H1 (cell line): ENCODE results near the gene KDM6B. TPM values are rescaled to one million over a fixed set of nuclear protein-coding genes. Genes with fewer than 3 reads are reported as not detected.

Experiments used
- CTCF ChIA-PET: fragments of 300-600 bp; sonication (Branson Sonifier 250); formaldehyde crosslinking; loops from one replicate; lab custom pipeline; 2021; ENCODE audit not compliant: partially characterized antibody; lab: Charles Lee
- POLR2A ChIA-PET: fragments of 300-600 bp; sonication (Branson Sonifier 250); formaldehyde crosslinking; loops from one replicate; lab custom pipeline; 2021; ENCODE audit warnings: inconsistent platforms; ENCODE audit not compliant: partially characterized antibody; lab: Charles Lee
- DNase-seq, 2 experiments: peaks; one replicate each; pipeline versions ENCODE4 v3.0.0 to v3.0.0-alpha.2; 2010 to 2022; ENCODE audit warnings: low spot score in 2 of 2, low read depth in 1 of 2, mixed read lengths in 1 of 2
- FAIRE-seq: peaks from 2 replicates; lab custom pipeline; 2011; peaks lifted over from hg19 to GRCh38; lab: Jason Lieb, UNC
- H2AFZ ChIP-seq: 2 replicates; pipeline ENCODE4 v1.8.1; 2012; ENCODE audit warnings: low read length, inconsistent platforms
- H2AK5ac ChIP-seq: 2 replicates; pipeline ENCODE4 v1.6.1; 2013; ENCODE audit warnings: low read depth, low read length
- H2BK120ac ChIP-seq: replicated peaks from 2 replicates; pipeline ENCODE3; 2013; ENCODE audit warnings: low read depth, low read length, inconsistent platforms
- H2BK12ac ChIP-seq: 2 replicates; pipeline ENCODE4 v1.6.1; 2013; ENCODE audit warnings: low read depth, low read length
- H2BK15ac ChIP-seq: 2 replicates; pipeline ENCODE4 v1.6.1; 2013; ENCODE audit warnings: low read length
- H2BK20ac ChIP-seq: 2 replicates; pipeline ENCODE4 v1.6.1; 2013; ENCODE audit warnings: low read length
- H2BK5ac ChIP-seq: 2 replicates; pipeline ENCODE4 v1.6.1; 2013; ENCODE audit warnings: low read depth, low read length
- H3K14ac ChIP-seq: 2 replicates; pipeline ENCODE4 v1.6.1; 2013; ENCODE audit warnings: inconsistent platforms; ENCODE audit not compliant: insufficient read length
- H3K18ac ChIP-seq: 2 replicates; pipeline ENCODE4 v1.6.1; 2013; ENCODE audit warnings: low read length; ENCODE audit errors: extremely low read depth
- H3K23ac ChIP-seq: 2 replicates; pipeline ENCODE4 v1.6.1; 2013; ENCODE audit warnings: inconsistent platforms; ENCODE audit not compliant: insufficient read length
- H3K23me2 ChIP-seq: 2 replicates; pipeline ENCODE4 v1.6.1; 2013; ENCODE audit warnings: low read depth, low read length
- H3K27ac ChIP-seq: 2 replicates; pipeline ENCODE4 v1.6.1; 2011; ENCODE audit warnings: low read depth, low read length, inconsistent platforms
- H3K27me3 ChIP-seq, 4 experiments: replicated peaks in 1 of 4; 1 replicate in 1 of 4; 2 replicates in 3 of 4; pipeline versions ENCODE4 v1.6.1 to v1.8.1; 2011 to 2013; ENCODE audit warnings: low read length in 3 of 4, mild to moderate bottlenecking in 3 of 4, inconsistent platforms in 2 of 4, mixed read lengths in 2 of 4, moderate library complexity in 1 of 4; ENCODE audit not compliant: control insufficient read depth in 3 of 4, insufficient read depth in 3 of 4; ENCODE audit errors: extremely low read depth in 1 of 4
- H3K36me3 ChIP-seq, 4 experiments: 2 replicates each; pipeline versions ENCODE4 v1.6.1 to v1.8.1; 2011 to 2013; ENCODE audit warnings: mild to moderate bottlenecking in 4 of 4, low read length in 3 of 4, moderate library complexity in 2 of 4, control low read depth in 1 of 4, inconsistent platforms in 1 of 4; ENCODE audit not compliant: insufficient read depth in 4 of 4, control insufficient read depth in 2 of 4
- H3K4ac ChIP-seq: replicated peaks from 2 replicates; pipeline ENCODE3; 2013; ENCODE audit warnings: low read length, low read depth, mixed read lengths, inconsistent platforms; ENCODE audit not compliant: insufficient read length
- H3K4me1 ChIP-seq, 4 experiments: replicated peaks in 1 of 4; 1 replicate in 1 of 4; 2 replicates in 3 of 4; pipeline versions ENCODE4 v1.6.1 to v1.8.1; 2011 to 2013; ENCODE audit warnings: low read length in 3 of 4, inconsistent platforms in 2 of 4, mixed read lengths in 1 of 4; ENCODE audit not compliant: insufficient read depth in 4 of 4, control insufficient read depth in 3 of 4
- H3K4me2 ChIP-seq, 2 experiments: 2 replicates each; pipeline versions ENCODE4 v1.6.1 to v1.8.1; 2011 to 2013; ENCODE audit warnings: low read depth in 2 of 2, low read length in 2 of 2, control low read depth in 1 of 2, inconsistent platforms in 1 of 2, mild to moderate bottlenecking in 1 of 2; ENCODE audit not compliant: insufficient read depth in 1 of 2
- H3K4me3 ChIP-seq, 4 experiments: fragments of 200-600, 300-600 bp in 1 of 4; sonication (generic), shearing (Covaris generic), sonication (Bioruptor Twin) in 1 of 4; 2 replicates each; pipeline versions ENCODE4 v1.5.1 to v1.8.1; 2011 to 2016; ENCODE audit warnings: low read length in 4 of 4, low read depth in 3 of 4, control low read depth in 2 of 4, inconsistent platforms in 2 of 4, mild to moderate bottlenecking in 2 of 4, mixed read lengths in 1 of 4, moderate library complexity in 1 of 4; ENCODE audit not compliant: insufficient read depth in 2 of 4; ENCODE audit errors: extremely low read depth in 1 of 4
- H3K56ac ChIP-seq: replicated peaks from 2 replicates; pipeline ENCODE3; 2013; ENCODE audit warnings: low read depth, mild to moderate bottlenecking, mixed read lengths, low read length, inconsistent platforms; ENCODE audit not compliant: insufficient read length
- H3K79me1 ChIP-seq: 2 replicates; pipeline ENCODE4 v1.6.1; 2013; ENCODE audit warnings: low read depth, low read length, control low read depth
- H3K79me2 ChIP-seq, 2 experiments: 2 replicates each; pipeline versions ENCODE4 v1.6.1 to v1.8.1; 2012 to 2013; ENCODE audit warnings: low read length in 2 of 2, mild to moderate bottlenecking in 2 of 2, inconsistent platforms in 1 of 2; ENCODE audit not compliant: insufficient read depth in 2 of 2, control insufficient read depth in 1 of 2
- H3K9ac ChIP-seq, 4 experiments: replicated peaks in 1 of 4; 1 replicate in 1 of 4; 2 replicates in 3 of 4; pipeline versions ENCODE4 v1.6.1 to v1.8.1; 2011 to 2013; ENCODE audit warnings: low read depth in 3 of 4, low read length in 3 of 4, control low read depth in 2 of 4, mild to moderate bottlenecking in 2 of 4, moderate library complexity in 2 of 4, inconsistent platforms in 1 of 4; ENCODE audit errors: extremely low read depth in 1 of 4
- H3K9me3 ChIP-seq, 2 experiments: 2 replicates each; pipeline versions ENCODE4 v1.6.1 to v1.8.1; 2012 to 2013; ENCODE audit warnings: mild to moderate bottlenecking in 2 of 2, moderate library complexity in 2 of 2, control low read depth in 1 of 2, inconsistent platforms in 1 of 2, low read depth in 1 of 2, low read length in 1 of 2, mixed read lengths in 1 of 2; ENCODE audit not compliant: insufficient read depth in 2 of 2
- H4K20me1 ChIP-seq, 2 experiments: replicated peaks in 1 of 2; 2 replicates each; pipeline versions ENCODE3 to v1.8.1; 2011 to 2013; ENCODE audit warnings: inconsistent platforms in 2 of 2, low read length in 2 of 2, mild to moderate bottlenecking in 1 of 2; ENCODE audit not compliant: insufficient read depth in 2 of 2, control insufficient read depth in 1 of 2
- H4K5ac ChIP-seq: 2 replicates; pipeline ENCODE4 v1.6.1; 2013; ENCODE audit warnings: low read length, low read depth, mixed read lengths, inconsistent platforms; ENCODE audit not compliant: insufficient read length
- H4K8ac ChIP-seq: 2 replicates; pipeline ENCODE4 v1.8.0; 2013; ENCODE audit warnings: mild to moderate bottlenecking, moderate library complexity, low read length, inconsistent platforms; ENCODE audit not compliant: insufficient read depth; ENCODE audit errors: extremely low read depth
- H4K91ac ChIP-seq: replicated peaks from 2 replicates; pipeline ENCODE3; 2013; ENCODE audit warnings: low read length, mixed read lengths, inconsistent platforms; ENCODE audit not compliant: insufficient read length
- JUND ChIP-seq: IDR thresholded peaks from 2 replicates; pipeline ENCODE4 v1.6.1; 2011; ENCODE audit warnings: mild to moderate bottlenecking, improper control_type of control experiment, low read length
- WGBS, 2 experiments: shearing (Covaris generic) in 1 of 2; methylation state at CpG; one replicate each; pipeline versions ENCODE4 v1.1.6 to v1.1.7; 2013 to 2015; ENCODE audit warnings: low lambda C conversion rate in 2 of 2, mixed read lengths in 2 of 2, inconsistent platforms in 1 of 2, low coverage in 1 of 2, missing lambda C conversion rate in 1 of 2; ENCODE audit not compliant: insufficient replicate concordance in 2 of 2, insufficient coverage in 1 of 2, insufficient read length in 1 of 2; ENCODE audit errors: extremely low coverage in 1 of 2, missing lambda C conversion rate in 1 of 2; 5-methylcytosine and 5-hydroxymethylcytosine counted together
- polyA plus RNA-seq, 7 experiments: library from polyadenylated mRNA; depleted of rRNA in 3 of 7; stranded (reverse) in 5 of 7; unstranded in 2 of 7; fragments of >200 nt in 5 of 7; fragments of 200-250 nt in 2 of 7; gene quantifications; 1 replicate in 5 of 7; 2 replicates in 1 of 7; 4 replicates in 1 of 7; pipeline versions ENCODE4 v1.2.1 to v1.2.3, GENCODE V29; 2011 to 2013; ENCODE audit warnings: missing spikeins in 2 of 7, mixed read lengths in 2 of 7
- total RNA-seq: library from RNA; stranded (reverse); fragmentation: NEBNext Ultra II Directional; extraction: Animal tissue kit (Norgen Biotek cat#: 25700); gene quantifications from 2 replicates; pipeline ENCODE4 v1.2.1, GENCODE V29; 2021

The KDM6B gene
- total and polyA plus RNA-seq, 2 of the 8 experiments (the other 6 are each of a cell fraction or from before 2014, with no cell fraction given), result 0.48 to 3.7 TPM

GRCh38 chr17:7856811-7857712 is 23.0 kb downstream of the KDM6B start, which contains the start of gene NAA38:
TSS of gene NAA38 (minus strand) at chr17:7857559. CDS start at chr17:7857463, 96 bp downstream.
- Histone ChIP-seq H3K79me2 (peaks cover 0 to 5% of the 10 kb centered on the region in 2 experiments; a peak in 1 of 4 replicates), H3K14ac (no peak within 1 kb of the TSS), H2BK5ac (peak within 1 kb of the TSS; percentile 96), H2AFZ (peak within 1 kb of the TSS; percentile 100), H4K91ac (peak within 1 kb of the TSS; percentile 96), H4K5ac (peak within 1 kb of the TSS; percentile 100), H2BK20ac (peak within 1 kb of the TSS; percentile 99; the same call in 1 of the 2 replicates), H3K23ac (no peak within 1 kb of the TSS), H3K4ac (peak within 1 kb of the TSS; percentile 93), H3K9ac (peak within 1 kb of the TSS; percentile 64 to 95 (median 88)), H3K4me3 (peak within 1 kb of the TSS; percentile 70 to 86 (median 80)), H3K4me2 (peak within 1 kb of the TSS; percentile 74 to 97), H2BK120ac (no peak within 1 kb of the TSS), H4K8ac (peak within 1 kb of the TSS; percentile 99), H3K36me3 (peaks cover 0 to 4% (median 0%) of the 10 kb centered on the region in 4 experiments; a peak in 1 of 8 replicates), H2AK5ac (no peak within 1 kb of the TSS; the same call in 1 of the 2 replicates), H2BK12ac (peak within 1 kb of the TSS; percentile 93), H3K56ac (peak within 1 kb of the TSS; percentile 84), H3K18ac (peak within 1 kb of the TSS; percentile 100), H3K9me3 (no peaks in the 10 kb centered on the region), H3K4me1 (peaks cover 0 to 30% (median 26%) of the 10 kb centered on the region in 4 experiments; a peak in 6 of 7 replicates), H3K79me1 (no peaks in the 10 kb centered on the region), H3K23me2 (peaks cover 20% of the 10 kb centered on the region), H3K27ac (peak within 1 kb of the TSS; percentile 97), H3K27me3 (peaks cover 30 to 49% (median 45%) of the 10 kb centered on the region in 4 experiments), H4K20me1 (peaks cover 0 to 18% of the 10 kb centered on the region in 2 experiments), H2BK15ac (peak within 1 kb of the TSS; percentile 99; the same call in 1 of the 2 replicates)
- POLR2A ChIA-PET, result interaction anchor here (0.6 to 3.1 kb wide), 23 partner anchors 9 to 316 kb away, joined by 3 to 34 read pairs (median 3); partner anchors contain the start of genes CNTROB, DNAH2, KDM6B and TRAPPC1
- FAIRE-seq, result peak; percentile 99
- WGBS, 2 experiments, result 2% methylated on average over 64 of the region's 64 CpGs; no CpG with 5 or more reads in 1 of the 2 experiments
- CTCF ChIA-PET, result interaction anchor here (0.5 to 2.7 kb wide), 12 partner anchors 12 to 203 kb away, joined by 3 to 7 read pairs (median 4); no protein-coding TSS in a partner anchor
- peak; percentile 92 to 94 for DNase-seq
- TF ChIP-seq JUND, result no peak
